ENCODE measurements around the gene SULT1C3. TPM values are rescaled to one million over a fixed set of nuclear protein-coding genes. Genes with fewer than 3 reads are reported as not detected.

Gene SULT1C3
- total RNA-seq, 2 experiments from 2014 or later = not detected

GRCh38 chr2:108224022-108224421 lies 15.7 kb upstream of the SULT1C3 start:
- DNase-seq (no peak), ATAC-seq (no peak)
- H3K27me3 Mint-ChIP-seq = no peaks in the 10 kb centered on the region
- no peaks in the 10 kb centered on the region for H3K36me3 Mint-ChIP-seq
- H3K27ac Mint-ChIP-seq = no peak overlapping the region
- H3K4me3 Mint-ChIP-seq = no peak overlapping the region
- CTCF ChIA-PET = no interaction called here
- no peaks in the 10 kb centered on the region for H3K4me1 Mint-ChIP-seq
- peaks cover 4% of the 10 kb centered on the region for H3K9me3 Mint-ChIP-seq (ENCODE audit: low read depth)

DNA sequence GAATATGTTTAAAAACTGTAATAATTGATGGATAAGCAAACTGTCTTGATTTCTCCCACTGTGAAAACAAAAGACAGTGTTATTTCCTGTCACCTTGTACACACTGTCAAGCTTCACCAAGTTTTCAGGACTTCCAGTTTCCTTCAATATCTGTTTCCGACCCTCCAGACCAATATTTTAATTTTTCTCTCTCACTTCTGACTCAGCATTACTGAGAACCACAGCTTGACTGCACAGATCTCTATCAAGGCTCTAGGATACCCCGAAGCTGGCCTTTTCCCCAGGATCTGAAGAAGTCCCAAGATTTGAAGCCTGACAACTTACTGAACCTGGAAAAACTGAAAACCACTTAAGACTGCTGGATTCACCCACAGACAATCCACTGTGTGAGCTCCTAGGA lies 13.2 kb upstream of the SULT1C3 start:
- Mint-ChIP-seq H3K4me3 (no peak overlapping the region), H3K27ac (no peak overlapping the region), H3K27me3 (no peaks in the 10 kb centered on the region), H3K4me1 (no peaks in the 10 kb centered on the region), H3K9me3 (ENCODE audit: low read depth) (peaks cover 4% of the 10 kb centered on the region), H3K36me3 (no peaks in the 10 kb centered on the region)
- CTCF ChIA-PET = no interaction called here
- DNase-seq (no peak), ATAC-seq (no peak)

GRCh38 chr2:108228006-108228405 lies 11.8 kb upstream of the SULT1C3 start:
- H3K4me3 Mint-ChIP-seq = no peak overlapping the region
- CTCF ChIA-PET = no interaction called here
- peaks cover 4% of the 10 kb centered on the region for H3K9me3 Mint-ChIP-seq (ENCODE audit: low read depth)
- no peaks in the 10 kb centered on the region for H3K36me3 Mint-ChIP-seq
- H3K4me1 Mint-ChIP-seq = no peaks in the 10 kb centered on the region
- ATAC-seq (no peak), DNase-seq (no peak)
- no peaks in the 10 kb centered on the region for H3K27me3 Mint-ChIP-seq
- no peak overlapping the region for H3K27ac Mint-ChIP-seq

GRCh38 chr2:108228537-108228936 lies 11.2 kb upstream of the SULT1C3 start:
- Mint-ChIP-seq H3K4me3 (no peak overlapping the region), H3K9me3 (ENCODE audit: low read depth) (peaks cover 4% of the 10 kb centered on the region), H3K36me3 (no peaks in the 10 kb centered on the region), H3K27me3 (no peaks in the 10 kb centered on the region), H3K4me1 (no peaks in the 10 kb centered on the region), H3K27ac (no peak overlapping the region)
- DNase-seq (no peak), ATAC-seq (no peak)
- CTCF ChIA-PET = no interaction called here

GRCh38 chr2:108229875-108230274 lies 9.9 kb upstream of the SULT1C3 start:
- Mint-ChIP-seq H3K4me3 (no peak overlapping the region), H3K27ac (no peak overlapping the region), H3K9me3 (ENCODE audit: low read depth) (no peaks in the 10 kb centered on the region), H3K36me3 (no peaks in the 10 kb centered on the region), H3K4me1 (no peaks in the 10 kb centered on the region), H3K27me3 (no peaks in the 10 kb centered on the region)
- no peak for ATAC-seq
- DNase-seq = no peak
- CTCF ChIA-PET = no interaction called here

- H3K27ac Mint-ChIP-seq = no peak overlapping the region
- H3K9me3 Mint-ChIP-seq (ENCODE audit: low read depth) = peaks cover 4% of the 10 kb centered on the region
- CTCF ChIA-PET = no interaction called here
- ATAC-seq (no peak), DNase-seq (no peak)
- no peaks in the 10 kb centered on the region for H3K36me3 Mint-ChIP-seq
- no peak overlapping the region for H3K4me3 Mint-ChIP-seq
- no peaks in the 10 kb centered on the region for H3K4me1 Mint-ChIP-seq
- no peaks in the 10 kb centered on the region for H3K27me3 Mint-ChIP-seq
These were observed 4.2 kb upstream of the SULT1C3 start for GRCh38 chr2:108235577-108235976.

- H3K4me3 Mint-ChIP-seq = no peak overlapping the region
- ATAC-seq = no peak
These were observed 3.0 kb upstream of the SULT1C3 start for GRCh38 chr2:108236676-108237335.

DNA sequence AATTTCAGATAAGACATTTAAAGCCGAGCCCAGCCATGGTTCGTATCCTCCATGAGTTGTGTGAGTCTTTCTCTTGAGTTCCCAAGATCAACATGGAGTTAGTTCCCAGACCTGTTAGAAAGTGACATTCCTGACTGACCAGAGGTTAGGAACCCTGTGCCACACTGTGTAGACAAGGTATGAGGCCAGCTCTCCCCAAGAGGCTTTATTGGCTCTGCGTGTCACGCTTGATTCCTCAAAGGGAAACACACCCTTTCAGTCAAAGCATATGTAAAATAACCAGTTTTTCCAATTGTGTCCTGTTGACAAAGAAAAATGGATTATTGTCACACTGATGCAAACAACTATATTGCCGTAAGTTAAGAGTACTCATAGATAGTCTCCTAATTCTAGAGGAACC lies 1.2 kb downstream of the SULT1C3 start:
- H3K27me3 Mint-ChIP-seq = no peaks in the 10 kb centered on the region
- DNase-seq (no peak), ATAC-seq (no peak)
- peaks cover 4% of the 10 kb centered on the region for H3K9me3 Mint-ChIP-seq (ENCODE audit: low read depth)
- CTCF ChIA-PET = no interaction called here
- no peak overlapping the region for H3K4me3 Mint-ChIP-seq
- no peak overlapping the region for H3K27ac Mint-ChIP-seq
- no peaks in the 10 kb centered on the region for H3K4me1 Mint-ChIP-seq
- no peaks in the 10 kb centered on the region for H3K36me3 Mint-ChIP-seq

More at GRCh38 chr2:108236676-108237335, 3.0 kb upstream of the SULT1C3 start:
- no peak for DNase-seq
- Mint-ChIP-seq H3K27me3 (no peaks in the 10 kb centered on the region), H3K27ac (no peak overlapping the region), H3K4me1 (no peaks in the 10 kb centered on the region), H3K36me3 (no peaks in the 10 kb centered on the region), H3K9me3 (ENCODE audit: low read depth) (peaks cover 4% of the 10 kb centered on the region)
- CTCF ChIA-PET = no interaction called here

GRCh38 chr2:108243566-108243965 lies 3.8 kb downstream of the SULT1C3 start:
- ATAC-seq (no peak), DNase-seq (no peak)
- CTCF ChIA-PET = no interaction called here
- H3K27ac Mint-ChIP-seq = no peak overlapping the region
- H3K9me3 Mint-ChIP-seq (ENCODE audit: low read depth) = no peaks in the 10 kb centered on the region
- no peak overlapping the region for H3K4me3 Mint-ChIP-seq
- no peaks in the 10 kb centered on the region for H3K4me1 Mint-ChIP-seq
- no peaks in the 10 kb centered on the region for H3K27me3 Mint-ChIP-seq
- H3K36me3 Mint-ChIP-seq = no peaks in the 10 kb centered on the region

GRCh38 chr2:108244667-108245414 lies 5.1 kb downstream of the SULT1C3 start:
- H3K4me1 Mint-ChIP-seq = no peaks in the 10 kb centered on the region
- H3K36me3 Mint-ChIP-seq = no peaks in the 10 kb centered on the region
- DNase-seq = no peak
- no peak overlapping the region for H3K27ac Mint-ChIP-seq
- CTCF ChIA-PET = no interaction called here
- no peak for ATAC-seq
- no peak overlapping the region for H3K4me3 Mint-ChIP-seq
- H3K9me3 Mint-ChIP-seq (ENCODE audit: low read depth) = no peaks in the 10 kb centered on the region
- no peaks in the 10 kb centered on the region for H3K27me3 Mint-ChIP-seq

- CTCF ChIA-PET = no interaction called here
- Mint-ChIP-seq H3K9me3 (ENCODE audit: low read depth) (no peaks in the 10 kb centered on the region), H3K27ac (no peak overlapping the region), H3K27me3 (peaks cover 7% of the 10 kb centered on the region), H3K4me3 (no peak overlapping the region), H3K36me3 (no peaks in the 10 kb centered on the region), H3K4me1 (no peaks in the 10 kb centered on the region)
- no peak for ATAC-seq
- no peak for DNase-seq
These were observed 13.3 kb downstream of the SULT1C3 start for GRCh38 chr2:108253106-108253505.

DNA sequence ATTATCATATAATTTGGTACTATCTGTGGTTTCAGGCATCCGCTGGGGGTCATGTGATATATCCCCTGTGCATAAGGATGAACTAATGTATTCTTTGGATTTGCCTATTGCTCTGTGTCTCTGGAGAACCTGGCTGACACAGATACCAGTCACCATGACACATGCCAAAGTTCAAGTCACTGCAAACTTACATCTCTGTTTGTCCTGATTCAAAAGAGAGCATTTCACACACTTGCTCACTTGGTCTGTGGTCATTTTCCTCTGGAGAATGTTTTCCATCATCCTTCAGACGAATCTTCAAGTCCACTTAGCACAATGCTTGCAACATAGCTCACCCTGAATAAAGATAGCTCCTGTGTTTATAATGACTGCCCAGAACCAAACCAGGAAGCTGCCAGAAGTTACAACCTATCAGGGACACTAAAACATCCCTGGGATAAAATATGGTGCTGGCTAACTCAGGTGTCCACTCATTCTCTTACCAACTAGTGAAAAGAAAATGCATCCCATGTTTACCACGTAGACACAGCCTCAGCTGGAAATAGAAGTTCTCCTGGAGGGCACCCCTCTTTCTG lies 18.1 kb downstream of the SULT1C3 start:
- ATAC-seq (no peak), DNase-seq (no peak)
- Mint-ChIP-seq H3K4me3 (no peak overlapping the region), H3K4me1 (no peaks in the 10 kb centered on the region), H3K9me3 (ENCODE audit: low read depth) (no peaks in the 10 kb centered on the region), H3K36me3 (no peaks in the 10 kb centered on the region), H3K27ac (no peak overlapping the region), H3K27me3 (peaks cover 20% of the 10 kb centered on the region)
- CTCF ChIA-PET = no interaction called here

DNA sequence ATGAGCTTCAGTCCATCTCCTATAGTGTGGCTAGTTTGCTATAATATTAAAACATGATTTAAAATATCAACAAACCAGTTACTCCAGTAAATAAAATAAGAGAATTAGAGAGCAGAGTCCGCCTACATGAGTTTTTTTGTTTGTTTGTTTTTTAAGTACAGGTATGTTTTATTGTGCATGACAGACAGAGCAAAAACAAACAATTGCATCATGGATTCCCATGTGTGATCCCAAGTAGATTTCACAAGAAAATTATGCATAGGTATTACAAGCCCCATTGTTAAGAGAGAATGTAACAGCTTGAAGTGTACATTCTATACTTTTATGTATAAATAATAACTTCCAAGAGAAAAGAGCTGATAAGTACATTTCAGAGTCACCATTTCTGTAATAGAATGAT lies 21.0 kb downstream of the SULT1C3 start:
- no peaks in the 10 kb centered on the region for H3K36me3 Mint-ChIP-seq
- H3K4me1 Mint-ChIP-seq = no peaks in the 10 kb centered on the region
- H3K27me3 Mint-ChIP-seq = peaks cover 29% of the 10 kb centered on the region
- DNase-seq (no peak), ATAC-seq (no peak)
- no peak overlapping the region for H3K4me3 Mint-ChIP-seq
- no peak overlapping the region for H3K27ac Mint-ChIP-seq
- CTCF ChIA-PET = no interaction called here
- no peaks in the 10 kb centered on the region for H3K9me3 Mint-ChIP-seq (ENCODE audit: low read depth)

DNA sequence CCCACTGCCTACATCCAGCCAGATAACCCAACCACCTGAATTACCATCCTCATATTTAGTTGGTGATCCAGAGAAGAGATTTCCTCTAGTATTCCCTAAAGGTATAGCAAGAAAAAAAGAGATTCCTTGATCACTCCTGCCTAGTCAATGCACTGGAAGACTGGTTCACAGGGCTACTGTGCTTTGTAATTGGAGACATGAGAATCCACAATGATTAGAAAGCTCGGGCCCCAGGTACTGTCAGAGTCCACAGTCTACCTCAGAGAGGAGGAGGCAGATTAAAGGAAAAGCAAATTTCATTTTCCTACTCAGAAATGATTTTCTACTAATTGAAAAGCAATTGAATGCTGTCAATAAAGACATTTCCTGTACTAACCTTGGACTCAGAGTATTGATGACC lies 22.3 kb downstream of the SULT1C3 start:
- H3K4me1 Mint-ChIP-seq = no peaks in the 10 kb centered on the region
- no peaks in the 10 kb centered on the region for H3K36me3 Mint-ChIP-seq
- no peak overlapping the region for H3K27ac Mint-ChIP-seq
- no peaks in the 10 kb centered on the region for H3K9me3 Mint-ChIP-seq (ENCODE audit: low read depth)
- H3K27me3 Mint-ChIP-seq = peaks cover 31% of the 10 kb centered on the region
- CTCF ChIA-PET = no interaction called here
- H3K4me3 Mint-ChIP-seq = no peak overlapping the region
- DNase-seq (no peak), ATAC-seq (no peak)
